Measurements from ENCODE around the gene ACSS1. TPM values are rescaled to one million over a fixed set of nuclear protein-coding genes. Genes with fewer than 3 reads are reported as not detected.

The ACSS1 gene
- 2.0 and 4.9 TPM in 2 replicates for total RNA-seq

GRCh38 chr20:25058051-25058846 lies at the start of gene ACSS1:
Gene ACSS1 (minus strand): TSS chr20:25058139. CDS start chr20:25058102, 37 bp downstream.

GRCh38 chr20:25081730-25082497 lies 24.0 kb upstream of the ACSS1 start, which contains the start of gene VSX1:
Gene VSX1 (minus strand): TSS chr20:25082141. CDS start chr20:25082096, 45 bp downstream.

GRCh38 chr20:24992487-24993205 lies 65.3 kb downstream of the ACSS1 start, which contains the start of gene APMAP:
Gene APMAP (minus strand): TSS chr20:24992751. CDS start chr20:24992688, 63 bp downstream.

Other genes with a start within 250 kb of the ACSS1 start
- not detected in 2 replicates for gene CST7, start 108.9 kb downstream of the ACSS1 start, total RNA-seq
- gene APMAP, start 65.4 kb downstream of the ACSS1 start, total RNA-seq: 104 and 126 TPM in 2 replicates
- gene VSX1, start 24.0 kb upstream of the ACSS1 start, total RNA-seq: not detected in 2 replicates
- gene ENTPD6, start 137.6 kb upstream of the ACSS1 start, total RNA-seq: 46.4 and 55.5 TPM in 2 replicates
- gene PYGB, start 189.9 kb upstream of the ACSS1 start, total RNA-seq: 189 and 214 TPM in 2 replicates

Measured in aortic smooth muscle cell (primary cell).